B cell (primary cell): ENCODE data around the gene RELB. TPM values are rescaled to one million over a fixed set of nuclear protein-coding genes. Genes with fewer than 3 reads are reported as not detected.

Source experiments
- ATAC-seq: fragments of 200-7000 bp; cut with Tn5 transposase; one replicate; pipeline ENCODE4 v1.10.0; 2021; ENCODE audit warnings: low read depth, mild to moderate bottlenecking, moderate number of reproducible peaks, moderate library complexity
- CTCF ChIA-PET: fragments of 350-600 bp; sonication (Branson Sonifier 250); formaldehyde crosslinking; loops from one replicate; lab custom pipeline; 2021; ENCODE audit warnings: antibody characterized with exemption, inconsistent platforms; lab: Charles Lee
- POLR2A ChIA-PET: fragments of 350-600 bp; sonication (Branson Sonifier 250); formaldehyde crosslinking; loops from one replicate; lab custom pipeline; 2021; ENCODE audit warnings: antibody characterized with exemption; lab: Charles Lee
- DNase-seq: peaks from one replicate; pipeline ENCODE4 v3.0.0; 2013
- H2AFZ ChIP-seq: 2 replicates; pipeline ENCODE4 v1.6.1; 2012; ENCODE audit warnings: mild to moderate bottlenecking, low read depth, low read length; ENCODE audit not compliant: insufficient read depth, poor library complexity, severe bottlenecking
- H3K27ac ChIP-seq, 2 donors: 1 replicate in 1 of 2; 2 replicates in 1 of 2; pipeline ENCODE4 v1.5.1; 2012 to 2013; ENCODE audit warnings: low read length in 2 of 2, mild to moderate bottlenecking in 2 of 2, moderate library complexity in 1 of 2
- H3K27me3 ChIP-seq, 4 experiments: fragments of 200-600 bp in 1 of 4; sonication (generic) in 1 of 4; replicated peaks in 1 of 4; 1 replicate in 2 of 4; 2 replicates in 2 of 4; pipeline versions ENCODE4 v1.6.1 to v1.7.0; 2013 to 2016; ENCODE audit warnings: low read length in 3 of 4, mild to moderate bottlenecking in 2 of 4, mixed read lengths in 1 of 4, moderate library complexity in 1 of 4; ENCODE audit not compliant: insufficient read depth in 4 of 4, control insufficient read depth in 3 of 4; ENCODE audit errors: control extremely low read depth in 1 of 4
- H3K36me3 ChIP-seq, 2 experiments: replicated peaks in 1 of 2; 1 replicate in 1 of 2; 2 replicates in 1 of 2; pipeline versions ENCODE4 v1.6.1 to v1.7.1; 2013; ENCODE audit warnings: low read length in 1 of 2; ENCODE audit not compliant: insufficient read depth in 2 of 2, control insufficient read depth in 1 of 2; ENCODE audit errors: control extremely low read depth in 1 of 2, extremely low read depth in 1 of 2
- H3K4me1 ChIP-seq, 2 donors: fragments of 200-600 bp in 1 of 2; sonication (generic) in 1 of 2; 1 replicate in 1 of 2; 2 replicates in 1 of 2; pipeline versions ENCODE4 v1.5.1 to v1.6.1; 2013 to 2017; ENCODE audit warnings: low read length in 2 of 2; ENCODE audit not compliant: control insufficient read depth in 2 of 2, insufficient read depth in 2 of 2
- H3K4me2 ChIP-seq: replicated peaks from 2 replicates; pipeline ENCODE3; 2012; ENCODE audit warnings: mild to moderate bottlenecking, low read depth, low read length; ENCODE audit not compliant: poor library complexity, severe bottlenecking
- H3K4me3 ChIP-seq, 5 experiments: fragments of 200-600 bp in 1 of 5; sonication (generic) in 1 of 5; 1 replicate in 3 of 5; 2 replicates in 2 of 5; pipeline versions ENCODE4 v1.5.1 to v1.7.0; 2011 to 2016; ENCODE audit warnings: low read length in 4 of 5, mild to moderate bottlenecking in 4 of 5, low read depth in 2 of 5, control low read depth in 1 of 5, moderate library complexity in 1 of 5; ENCODE audit not compliant: insufficient read depth in 1 of 5; ENCODE audit errors: control extremely low read depth in 1 of 5, extremely low read depth in 1 of 5
- H3K79me2 ChIP-seq: fragments of 200-600 bp; sonication (generic); one replicate; pipeline ENCODE4 v1.6.0; 2016; ENCODE audit warnings: low read length; ENCODE audit not compliant: control insufficient read depth, insufficient read depth
- H3K9ac ChIP-seq: fragments of 200-600 bp; sonication (generic); 2 replicates; pipeline ENCODE4 v1.6.1; 2017; ENCODE audit warnings: mild to moderate bottlenecking, low read length, moderate library complexity
- H3K9me3 ChIP-seq, 3 donors: one replicate each; pipeline versions ENCODE4 v1.6.1 to v1.7.1; 2013; ENCODE audit warnings: low read length in 2 of 3; ENCODE audit not compliant: control insufficient read depth in 2 of 3, insufficient read depth in 1 of 3; ENCODE audit errors: control extremely low read depth in 1 of 3
- H4K20me1 ChIP-seq: 2 replicates; pipeline ENCODE4 v1.6.0; 2012; ENCODE audit warnings: mild to moderate bottlenecking, low read length; ENCODE audit not compliant: insufficient read depth, control insufficient read depth, poor library complexity, severe bottlenecking
- H3K27ac Mint-ChIP-seq: one replicate; pipeline ENCODE4 v1.8.0; 2021; ENCODE audit warnings: mixed read lengths
- H3K27me3 Mint-ChIP-seq: one replicate; pipeline ENCODE4 v1.8.0; 2021; ENCODE audit warnings: mixed read lengths
- H3K4me1 Mint-ChIP-seq: one replicate; pipeline ENCODE4 v1.8.0; 2021; ENCODE audit warnings: mixed read lengths
- H3K4me3 Mint-ChIP-seq: one replicate; pipeline ENCODE4 v1.8.0; 2021; ENCODE audit warnings: mixed read lengths
- H3K9me3 Mint-ChIP-seq: one replicate; pipeline ENCODE4 v1.8.0; 2022; ENCODE audit warnings: mixed read lengths; ENCODE audit not compliant: insufficient read depth
- CTCF ChIP-seq: fragments of 200-600 bp; IDR thresholded peaks from one replicate; pipeline ENCODE4 v1.8.0; 2022; ENCODE audit warnings: antibody characterized with exemption, mild to moderate bottlenecking
- EZH2 ChIP-seq: IDR thresholded peaks from 2 replicates; pipeline ENCODE4 v1.6.1; 2012; ENCODE audit warnings: borderline replicate concordance, low read depth, mild to moderate bottlenecking, moderate library complexity, low read length; ENCODE audit not compliant: insufficient read depth, poor library complexity, severe bottlenecking
- WGBS: methylation state at CpG from one replicate; pipeline ENCODE4 v1.1.5; 2013; ENCODE audit warnings: missing lambda C conversion rate; ENCODE audit not compliant: insufficient coverage; 5-methylcytosine and 5-hydroxymethylcytosine counted together
- intact Hi-C: fragments of 100-400 bp; cut with micrococcal nuclease; formaldehyde crosslinking; loops from one replicate; pipeline ENCODE4 v1.10.0; 2022
- polyA plus RNA-seq: library from polyadenylated mRNA; depleted of rRNA; stranded (reverse); fragments of >200 nt; gene quantifications from 2 replicates; pipeline ENCODE4 v1.2.3, GENCODE V29; 2012
- total RNA-seq, 2 donors: library from RNA; stranded (reverse); fragments of 120-200 nt in 1 of 2; gene quantifications; 1 replicate in 1 of 2; 2 replicates in 1 of 2; pipeline versions ENCODE4 v1.2.3 to v1.2.4, GENCODE V29; 2013 to 2022

Gene RELB
- total and polyA plus RNA-seq, 2 donors (not counting 1 experiment from before 2014, with no cell fraction given), result 63.8 to 106 TPM

GRCh38 chr19:44984005-44984404 is 17.3 kb upstream of the RELB start:
- ATAC-seq, result no peak
- intact Hi-C loops, result no loop called here
- DNase-seq, result no peak
- ChIA-PET CTCF (no interaction called here), POLR2A (interaction anchor here (0.6 kb wide), 1 partner anchor 1322 kb away, joined by 4 read pairs; no protein-coding TSS in a partner anchor)
- H3K4me2 ChIP-seq, result no peak overlapping the region
- Mint-ChIP-seq H3K4me3 (no peak overlapping the region), H3K27me3 (no peaks in the 10 kb centered on the region), H3K4me1 (peaks cover 1% of the 10 kb centered on the region), H3K27ac (no peak overlapping the region), H3K9me3 (no peaks in the 10 kb centered on the region)
- no peaks in the 10 kb centered on the region for H4K20me1 ChIP-seq
- no peak overlapping the region for H3K9ac ChIP-seq
- no peak overlapping the region for H3K27ac ChIP-seq
- no peaks in the 10 kb centered on the region for H3K4me1 ChIP-seq
- H3K4me3 ChIP-seq, result no peak overlapping the region
- H3K27me3 ChIP-seq, result no peaks in the 10 kb centered on the region
- H3K79me2 ChIP-seq, result peaks cover 11% of the 10 kb centered on the region
- no peak overlapping the region for H2AFZ ChIP-seq
- 94% methylated on average over 9 of the region's 9 CpGs for WGBS
- peaks cover 0 to 72% of the 10 kb centered on the region in 2 experiments for H3K36me3 ChIP-seq
- no peak for TF ChIP-seq CTCF
- TF ChIP-seq EZH2, result no peak
- H3K9me3 ChIP-seq, result no peaks in the 10 kb centered on the region

DNA sequence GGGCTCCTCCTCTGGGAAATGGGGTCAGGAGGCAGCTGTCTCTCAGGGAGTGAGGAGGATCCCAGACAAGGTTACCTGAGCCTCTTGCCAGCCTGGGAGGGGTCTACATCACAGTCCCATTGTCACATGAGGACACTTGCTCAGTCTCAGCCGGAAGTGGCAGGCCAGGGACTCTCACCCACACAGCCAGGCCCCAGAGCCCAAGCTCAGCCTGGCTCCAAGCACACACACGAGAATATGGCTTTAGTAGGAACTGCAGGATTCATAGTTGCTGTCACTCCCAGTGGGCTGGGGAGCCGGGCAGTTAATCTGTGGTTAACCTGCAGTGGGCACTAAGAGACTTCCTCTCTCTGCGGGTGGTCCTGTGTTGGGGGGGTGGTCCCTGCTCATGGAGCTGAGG is 15.8 kb upstream of the RELB start:
- Mint-ChIP-seq H3K27ac (no peak overlapping the region), H3K27me3 (no peaks in the 10 kb centered on the region), H3K9me3 (no peaks in the 10 kb centered on the region), H3K4me1 (peaks cover 4% of the 10 kb centered on the region), H3K4me3 (no peak overlapping the region)
- no peak overlapping the region for H2AFZ ChIP-seq
- H3K9me3 ChIP-seq, result no peaks in the 10 kb centered on the region
- DNase-seq (no peak), ATAC-seq (no peak)
- ChIA-PET POLR2A (no interaction called here), CTCF (interaction anchor here (1.2 to 6.0 kb wide), 2 partner anchors 74 to 296 kb away, joined by 3 to 97 read pairs; no protein-coding TSS in a partner anchor)
- intact Hi-C loops, result no loop called here
- no peak overlapping the region for H3K4me3 ChIP-seq
- H3K27me3 ChIP-seq, result no peaks in the 10 kb centered on the region
- no peak overlapping the region for H3K4me2 ChIP-seq
- no peaks in the 10 kb centered on the region for H3K4me1 ChIP-seq
- no peak for TF ChIP-seq CTCF
- no peak for TF ChIP-seq EZH2
- WGBS, result 94% methylated on average over 4 of the region's 4 CpGs
- peaks cover 0 to 68% of the 10 kb centered on the region in 2 experiments for H3K36me3 ChIP-seq
- H4K20me1 ChIP-seq, result no peaks in the 10 kb centered on the region
- H3K9ac ChIP-seq, result no peak overlapping the region
- no peak overlapping the region for H3K27ac ChIP-seq
- peaks cover 3% of the 10 kb centered on the region for H3K79me2 ChIP-seq
